ENCODE data around the gene MRAS.

The MRAS gene

GRCh38 chr3:138389841-138390581, 41.6 kb downstream of the MRAS start:
- TF ChIP-seq JUND (IDR thresholded peaks at IDR 0.05; ENCODE audit: low read depth) = no peak
- in situ Hi-C loops (cut with HindIII; ENCODE audit: low pct_unique_long_range_greater_than_20kb, low sequenced_read_pairs) = no loop called here
- DNase-seq (ENCODE audit: low read depth in 1 of 2, low spot score in 1 of 2) = peak; percentile 34 to 47

- in situ Hi-C loops (cut with HindIII; ENCODE audit: low pct_unique_long_range_greater_than_20kb, low sequenced_read_pairs) = no loop called here
- TF ChIP-seq JUND (IDR thresholded peaks at IDR 0.05; ENCODE audit: low read depth) = no peak
- DNase-seq (ENCODE audit: low read depth in 1 of 2, low spot score in 1 of 2) = no peak
Observed at GRCh38 chr3:138390582-138390932, 42.2 kb downstream of the MRAS start.

GRCh38 chr3:138394156-138394555, 45.8 kb downstream of the MRAS start:
- TF ChIP-seq JUND (IDR thresholded peaks at IDR 0.05; ENCODE audit: low read depth) = no peak
- in situ Hi-C loops (cut with HindIII; ENCODE audit: low pct_unique_long_range_greater_than_20kb, low sequenced_read_pairs) = no loop called here
- no peak for DNase-seq (ENCODE audit: low read depth in 1 of 2, low spot score in 1 of 2)

- in situ Hi-C loops (cut with HindIII; ENCODE audit: low pct_unique_long_range_greater_than_20kb, low sequenced_read_pairs) = no loop called here
- DNase-seq (ENCODE audit: low read depth in 1 of 2, low spot score in 1 of 2) = no peak
- no peak for TF ChIP-seq JUND (IDR thresholded peaks at IDR 0.05; ENCODE audit: low read depth)
Observed at GRCh38 chr3:138394686-138395085, 46.3 kb downstream of the MRAS start.

GRCh38 chr3:138395865-138396751, 47.7 kb downstream of the MRAS start:
- TF ChIP-seq JUND (IDR thresholded peaks at IDR 0.05; ENCODE audit: low read depth) = no peak
- no peak for DNase-seq (ENCODE audit: low read depth in 1 of 2, low spot score in 1 of 2)
- in situ Hi-C loops (cut with HindIII; ENCODE audit: low pct_unique_long_range_greater_than_20kb, low sequenced_read_pairs) = no loop called here

- in situ Hi-C loops (cut with HindIII; ENCODE audit: low pct_unique_long_range_greater_than_20kb, low sequenced_read_pairs) = no loop called here
- no peak for DNase-seq (ENCODE audit: low read depth in 1 of 2, low spot score in 1 of 2)
- TF ChIP-seq JUND (IDR thresholded peaks at IDR 0.05; ENCODE audit: low read depth) = no peak
Observed at GRCh38 chr3:138396752-138397410, 48.5 kb downstream of the MRAS start.

- DNase-seq (ENCODE audit: low read depth in 1 of 2, low spot score in 1 of 2) = peak in 1 of 2 experiments; percentile 36
- in situ Hi-C loops (cut with HindIII; ENCODE audit: low pct_unique_long_range_greater_than_20kb, low sequenced_read_pairs) = no loop called here
- no peak for TF ChIP-seq JUND (IDR thresholded peaks at IDR 0.05; ENCODE audit: low read depth)
Observed at GRCh38 chr3:138397983-138398382, 49.6 kb downstream of the MRAS start.

GRCh38 chr3:138398791-138399575, 50.6 kb downstream of the MRAS start:
- DNase-seq (ENCODE audit: low read depth in 1 of 2, low spot score in 1 of 2) = no peak
- TF ChIP-seq JUND (IDR thresholded peaks at IDR 0.05; ENCODE audit: low read depth) = no peak
- in situ Hi-C loops (cut with HindIII; ENCODE audit: low pct_unique_long_range_greater_than_20kb, low sequenced_read_pairs) = no loop called here

- in situ Hi-C loops (cut with HindIII; ENCODE audit: low pct_unique_long_range_greater_than_20kb, low sequenced_read_pairs) = no loop called here
- no peak for DNase-seq (ENCODE audit: low read depth in 1 of 2, low spot score in 1 of 2)
- no peak for TF ChIP-seq JUND (IDR thresholded peaks at IDR 0.05; ENCODE audit: low read depth)
Observed at GRCh38 chr3:138399766-138400165, 51.4 kb downstream of the MRAS start.

GRCh38 chr3:138400651-138401070, 52.3 kb downstream of the MRAS start:
- in situ Hi-C loops (cut with HindIII; ENCODE audit: low pct_unique_long_range_greater_than_20kb, low sequenced_read_pairs) = no loop called here

GRCh38 chr3:138401834-138402233, 53.5 kb downstream of the MRAS start:
- in situ Hi-C loops (cut with HindIII; ENCODE audit: low pct_unique_long_range_greater_than_20kb, low sequenced_read_pairs) = no loop called here
- no peak for DNase-seq (ENCODE audit: low read depth in 1 of 2, low spot score in 1 of 2)

More at GRCh38 chr3:138400651-138401070, 52.3 kb downstream of the MRAS start:
- DNase-seq (ENCODE audit: low read depth in 1 of 2, low spot score in 1 of 2) = no peak
- no peak for TF ChIP-seq JUND (IDR thresholded peaks at IDR 0.05; ENCODE audit: low read depth)

GRCh38 chr3:138404121-138404520, 55.7 kb downstream of the MRAS start:
- DNase-seq (ENCODE audit: low read depth in 1 of 2, low spot score in 1 of 2) = no peak
- in situ Hi-C loops (cut with HindIII; ENCODE audit: low pct_unique_long_range_greater_than_20kb, low sequenced_read_pairs) = no loop called here
- no peak for TF ChIP-seq JUND (IDR thresholded peaks at IDR 0.05; ENCODE audit: low read depth)

More at GRCh38 chr3:138401834-138402233, 53.5 kb downstream of the MRAS start:
- TF ChIP-seq JUND (IDR thresholded peaks at IDR 0.05; ENCODE audit: low read depth) = no peak

Data from T47D (cell line).